ENCODE results near the gene CHMP4B. TPM values are rescaled to one million over a fixed set of nuclear protein-coding genes. Genes with fewer than 3 reads are reported as not detected.

The CHMP4B gene
- total RNA-seq, 1 experiment from 2014 or later: 68.9 TPM

DNA sequence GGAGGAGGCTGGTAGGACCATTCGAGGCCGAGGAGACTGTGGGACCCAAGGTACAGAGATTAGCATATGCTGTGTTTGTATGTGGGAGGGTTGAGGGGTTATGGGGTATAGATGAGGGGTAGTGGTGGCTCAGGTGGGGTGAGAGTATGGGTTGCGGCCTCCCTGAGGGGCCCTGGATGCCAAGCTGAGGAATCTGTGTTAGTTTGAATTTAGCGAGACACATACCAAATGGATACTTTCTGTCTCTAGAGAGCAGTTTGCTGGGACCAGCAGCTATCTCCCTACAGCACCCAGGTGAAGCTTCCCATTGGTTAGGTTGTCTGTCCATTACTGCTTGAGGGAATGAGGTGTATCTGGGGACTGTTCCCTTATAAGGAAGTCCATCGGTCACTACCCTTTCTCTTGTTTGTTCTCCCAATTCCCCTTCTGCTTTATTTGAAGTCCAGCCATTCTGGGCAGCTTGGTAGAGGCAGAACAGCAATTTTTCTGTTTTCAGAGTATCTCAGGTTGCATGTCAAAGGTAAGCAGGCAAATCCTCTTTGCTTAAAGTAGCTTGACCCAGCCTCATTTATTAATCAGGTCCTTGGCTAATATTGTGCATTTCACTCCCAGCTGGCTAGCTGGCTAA lies 15.2 kb downstream of the CHMP4B start:
- intact Hi-C loops (cut with micrococcal nuclease; ENCODE audit: unreplicated experiment): no loop called here
- POLR2A ChIA-PET (ENCODE audit: low non-redundant PET): no interaction called here
- CTCF ChIA-PET: no interaction called here
- Histone ChIP-seq H3K4me3 (ENCODE audit: low read depth, low read length, poor library complexity, severe bottlenecking) (no peak overlapping the region), H3K36me3 (ENCODE audit: insufficient read depth, low read length, poor library complexity, severe bottlenecking) (no peaks in the 10 kb centered on the region), H3K4me1 (ENCODE audit: insufficient read depth, low read length, poor library complexity, severe bottlenecking) (peaks cover 30% of the 10 kb centered on the region), H3K27ac (ENCODE audit: low read depth, low read length, poor library complexity, severe bottlenecking) (no peak overlapping the region), H3K27me3 (replicated peaks; ENCODE audit: insufficient read depth, low read depth, low read length, poor library complexity) (no peaks in the 10 kb centered on the region), H3K9me3 (ENCODE audit: low read depth, low read length, poor library complexity, severe bottlenecking) (no peaks in the 10 kb centered on the region)
- DNase-seq (ENCODE audit: low spot score): no peak
- TF ChIP-seq, protein P1, sequence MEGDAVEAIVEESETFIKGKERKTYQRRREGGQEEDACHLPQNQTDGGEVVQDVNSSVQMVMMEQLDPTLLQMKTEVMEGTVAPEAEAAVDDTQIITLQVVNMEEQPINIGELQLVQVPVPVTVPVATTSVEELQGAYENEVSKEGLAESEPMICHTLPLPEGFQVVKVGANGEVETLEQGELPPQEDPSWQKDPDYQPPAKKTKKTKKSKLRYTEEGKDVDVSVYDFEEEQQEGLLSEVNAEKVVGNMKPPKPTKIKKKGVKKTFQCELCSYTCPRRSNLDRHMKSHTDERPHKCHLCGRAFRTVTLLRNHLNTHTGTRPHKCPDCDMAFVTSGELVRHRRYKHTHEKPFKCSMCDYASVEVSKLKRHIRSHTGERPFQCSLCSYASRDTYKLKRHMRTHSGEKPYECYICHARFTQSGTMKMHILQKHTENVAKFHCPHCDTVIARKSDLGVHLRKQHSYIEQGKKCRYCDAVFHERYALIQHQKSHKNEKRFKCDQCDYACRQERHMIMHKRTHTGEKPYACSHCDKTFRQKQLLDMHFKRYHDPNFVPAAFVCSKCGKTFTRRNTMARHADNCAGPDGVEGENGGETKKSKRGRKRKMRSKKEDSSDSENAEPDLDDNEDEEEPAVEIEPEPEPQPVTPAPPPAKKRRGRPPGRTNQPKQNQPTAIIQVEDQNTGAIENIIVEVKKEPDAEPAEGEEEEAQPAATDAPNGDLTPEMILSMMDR (conservative IDR thresholded peaks at IDR 0.05; ENCODE audit: low read depth, low read length): no peak
- TF ChIP-seq EZH2 (IDR thresholded peaks at IDR 0.05; ENCODE audit: borderline replicate concordance, low read depth, low read length, poor library complexity, severe bottlenecking): no peak
- BruUV-seq (replicated peaks): no TSS peak

DNA sequence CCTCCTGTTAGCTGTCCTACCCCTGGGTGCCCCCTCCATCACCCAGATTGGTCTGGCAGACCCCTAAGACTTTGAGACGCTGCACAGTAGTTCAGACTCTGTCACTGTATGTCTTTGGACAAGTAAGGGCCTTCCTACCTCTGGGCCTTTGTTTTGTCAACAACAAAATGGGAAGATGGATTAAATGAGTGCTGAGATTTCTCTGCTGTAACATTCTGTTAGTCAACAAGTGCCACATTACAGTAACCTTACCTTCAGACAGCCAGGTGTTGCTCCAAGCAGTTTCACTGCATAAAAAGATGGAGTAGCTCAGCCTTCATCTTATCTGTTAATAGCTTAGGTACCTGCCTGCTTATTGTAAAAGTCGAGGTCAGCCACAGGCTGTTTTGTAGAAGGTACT lies 16.0 kb downstream of the CHMP4B start:
- Histone ChIP-seq H3K36me3 (ENCODE audit: insufficient read depth, low read length, poor library complexity, severe bottlenecking) (no peaks in the 10 kb centered on the region), H3K27me3 (replicated peaks; ENCODE audit: insufficient read depth, low read depth, low read length, poor library complexity) (no peaks in the 10 kb centered on the region), H3K27ac (ENCODE audit: low read depth, low read length, poor library complexity, severe bottlenecking) (no peak overlapping the region), H3K4me1 (ENCODE audit: insufficient read depth, low read length, poor library complexity, severe bottlenecking) (peaks cover 38% of the 10 kb centered on the region), H3K4me3 (ENCODE audit: low read depth, low read length, poor library complexity, severe bottlenecking) (no peak overlapping the region), H3K9me3 (ENCODE audit: low read depth, low read length, poor library complexity, severe bottlenecking) (no peaks in the 10 kb centered on the region)
- intact Hi-C loops (cut with micrococcal nuclease; ENCODE audit: unreplicated experiment): no loop called here
- no TSS peak for BruUV-seq (replicated peaks)
- no peak for TF ChIP-seq EZH2 (IDR thresholded peaks at IDR 0.05; ENCODE audit: borderline replicate concordance, low read depth, low read length, poor library complexity, severe bottlenecking)
- TF ChIP-seq, protein P1 (conservative IDR thresholded peaks at IDR 0.05; ENCODE audit: low read depth, low read length): no peak
- ChIA-PET POLR2A (ENCODE audit: low non-redundant PET) (no interaction called here), CTCF (interaction anchor here (0.5 kb wide), 1 partner anchor 35 kb away, joined by 3 read pairs; no protein-coding TSS in a partner anchor)
- no peak for DNase-seq (ENCODE audit: low spot score)

DNA sequence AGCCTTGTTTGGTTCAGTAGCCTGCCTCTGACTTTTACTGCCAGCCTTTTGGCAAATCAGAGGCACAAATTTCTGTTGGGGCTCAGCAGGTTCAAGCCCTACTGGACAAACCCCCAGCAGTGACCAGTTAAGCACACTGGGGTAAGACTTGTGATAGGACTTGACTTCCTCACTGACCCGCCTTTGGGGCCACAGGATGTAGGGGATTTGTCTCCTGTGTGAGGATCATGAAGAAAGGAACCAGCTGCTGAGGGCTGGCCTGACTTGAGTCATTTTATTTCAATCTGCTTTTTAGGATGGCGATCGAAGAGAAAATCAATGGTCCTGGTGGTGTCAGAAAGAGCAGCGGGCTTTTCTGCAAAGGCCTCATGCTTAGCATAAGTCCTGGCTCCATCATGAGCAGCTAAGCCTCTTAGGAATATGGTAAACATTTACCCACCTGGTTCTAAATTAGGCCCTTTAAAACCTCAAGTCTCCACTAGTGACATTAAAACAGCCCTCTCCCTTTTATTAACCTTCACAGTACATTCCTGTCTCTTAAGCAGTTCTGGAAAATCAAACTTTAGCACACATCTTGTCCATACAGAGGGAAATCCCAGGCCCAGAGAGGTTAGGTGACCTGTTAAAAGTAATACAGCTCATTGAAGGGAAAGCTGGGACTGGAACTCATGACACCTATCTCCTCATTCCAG lies 16.6 kb downstream of the CHMP4B start:
- TF ChIP-seq, protein P1 (conservative IDR thresholded peaks at IDR 0.05; ENCODE audit: low read depth, low read length): no peak
- no peak for TF ChIP-seq EZH2 (IDR thresholded peaks at IDR 0.05; ENCODE audit: borderline replicate concordance, low read depth, low read length, poor library complexity, severe bottlenecking)
- DNase-seq (ENCODE audit: low spot score): no peak
- peaks cover 44% of the 10 kb centered on the region for H3K4me1 ChIP-seq (ENCODE audit: insufficient read depth, low read length, poor library complexity, severe bottlenecking)
- H3K36me3 ChIP-seq (ENCODE audit: insufficient read depth, low read length, poor library complexity, severe bottlenecking): no peaks in the 10 kb centered on the region
- BruUV-seq (replicated peaks): no TSS peak
- H3K27ac ChIP-seq (ENCODE audit: low read depth, low read length, poor library complexity, severe bottlenecking): no peak overlapping the region
- H3K27me3 ChIP-seq (replicated peaks; ENCODE audit: insufficient read depth, low read depth, low read length, poor library complexity): no peaks in the 10 kb centered on the region
- intact Hi-C loops (cut with micrococcal nuclease; ENCODE audit: unreplicated experiment): no loop called here
- ChIA-PET CTCF (no interaction called here), POLR2A (ENCODE audit: low non-redundant PET) (interaction anchor here (0.5 kb wide), 1 partner anchor 284 kb away, joined by 3 read pairs; the partner anchor contains the start of gene EIF2S2)
- H3K9me3 ChIP-seq (ENCODE audit: low read depth, low read length, poor library complexity, severe bottlenecking): no peaks in the 10 kb centered on the region
- H3K4me3 ChIP-seq (ENCODE audit: low read depth, low read length, poor library complexity, severe bottlenecking): no peak overlapping the region
